ENCODE measurements around the gene SERPINA10.
"Not testable (repeated sequence)": the region's sequence is repeated elsewhere in the genome, so short reads cannot be mapped to it uniquely, and the experiment has no call there.

The SERPINA10 gene

DNA sequence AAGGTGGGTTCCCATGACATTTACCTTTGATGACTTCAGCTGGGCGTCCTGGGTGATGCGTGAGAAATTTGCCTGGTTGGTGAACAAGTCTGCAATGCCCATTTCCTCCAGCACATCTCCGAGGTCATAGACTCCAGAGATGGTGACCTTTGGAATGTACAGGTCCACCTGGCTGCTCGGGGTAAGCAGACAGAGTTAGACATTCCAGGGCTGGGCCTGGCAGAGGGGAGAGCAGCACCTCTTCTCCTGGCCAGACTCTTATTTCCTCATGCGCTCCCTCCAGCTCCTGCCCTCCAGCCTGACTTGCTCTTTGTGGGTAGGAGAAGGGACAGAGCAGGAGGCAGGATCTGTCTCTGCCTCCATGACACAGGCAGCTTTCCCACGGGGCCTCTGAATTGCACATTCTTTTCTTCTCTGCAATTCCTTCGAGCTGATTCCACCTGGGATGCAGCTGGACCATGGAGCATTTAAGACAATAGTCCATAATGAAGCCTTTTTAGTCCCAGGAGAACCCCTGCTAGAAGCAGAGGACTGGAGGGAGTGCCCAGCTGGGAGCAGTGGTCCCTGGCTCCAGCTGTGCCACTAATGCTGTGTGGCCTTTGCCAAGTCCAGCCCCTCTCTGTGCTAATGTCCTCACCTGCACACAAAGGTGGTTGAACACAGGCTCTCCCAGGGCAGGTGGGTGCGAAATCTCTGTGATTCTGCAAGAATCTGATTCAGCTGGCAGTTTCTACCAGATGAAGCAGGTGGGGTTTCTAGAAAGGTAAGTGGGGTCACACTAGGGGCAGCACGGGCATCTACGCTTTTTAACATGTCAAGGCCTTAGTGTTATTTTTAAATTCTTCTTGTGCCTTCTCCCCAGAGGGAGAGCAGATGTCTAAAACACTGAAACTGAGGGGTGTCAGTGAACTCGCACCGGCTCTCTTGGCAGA lies 13.2 kb upstream of the SERPINA10 start:
- TF ChIP-seq, protein P1, sequence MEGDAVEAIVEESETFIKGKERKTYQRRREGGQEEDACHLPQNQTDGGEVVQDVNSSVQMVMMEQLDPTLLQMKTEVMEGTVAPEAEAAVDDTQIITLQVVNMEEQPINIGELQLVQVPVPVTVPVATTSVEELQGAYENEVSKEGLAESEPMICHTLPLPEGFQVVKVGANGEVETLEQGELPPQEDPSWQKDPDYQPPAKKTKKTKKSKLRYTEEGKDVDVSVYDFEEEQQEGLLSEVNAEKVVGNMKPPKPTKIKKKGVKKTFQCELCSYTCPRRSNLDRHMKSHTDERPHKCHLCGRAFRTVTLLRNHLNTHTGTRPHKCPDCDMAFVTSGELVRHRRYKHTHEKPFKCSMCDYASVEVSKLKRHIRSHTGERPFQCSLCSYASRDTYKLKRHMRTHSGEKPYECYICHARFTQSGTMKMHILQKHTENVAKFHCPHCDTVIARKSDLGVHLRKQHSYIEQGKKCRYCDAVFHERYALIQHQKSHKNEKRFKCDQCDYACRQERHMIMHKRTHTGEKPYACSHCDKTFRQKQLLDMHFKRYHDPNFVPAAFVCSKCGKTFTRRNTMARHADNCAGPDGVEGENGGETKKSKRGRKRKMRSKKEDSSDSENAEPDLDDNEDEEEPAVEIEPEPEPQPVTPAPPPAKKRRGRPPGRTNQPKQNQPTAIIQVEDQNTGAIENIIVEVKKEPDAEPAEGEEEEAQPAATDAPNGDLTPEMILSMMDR (IDR thresholded peaks at IDR 0.05; ENCODE audit: borderline replicate concordance, insufficient read depth, low read depth, low read length), result no peak
- no peak overlapping the region for H3K4me3 ChIP-seq (ENCODE audit: low read depth, low read length)

DNA sequence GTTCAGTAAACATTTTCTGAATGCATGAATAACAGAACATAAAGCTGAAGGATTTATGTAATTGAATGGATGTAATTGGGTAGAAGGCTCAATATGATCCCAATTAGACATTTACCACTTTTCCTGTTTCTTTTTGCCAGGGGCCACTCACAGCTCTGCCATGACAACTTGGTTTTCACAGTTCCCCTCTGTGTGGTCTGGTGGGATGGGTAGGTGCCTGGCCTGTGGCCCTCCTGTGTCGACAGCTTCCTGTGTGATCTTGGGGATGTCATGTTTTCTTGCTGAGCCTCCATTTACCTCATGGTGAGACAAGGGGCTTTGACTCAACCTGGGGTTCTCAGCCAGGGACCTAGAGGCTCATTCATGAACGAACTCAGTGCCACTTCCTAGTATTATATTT lies 12.6 kb upstream of the SERPINA10 start:
- TF ChIP-seq, protein P1 (IDR thresholded peaks at IDR 0.05; ENCODE audit: borderline replicate concordance, insufficient read depth, low read depth, low read length), result no peak
- no peak overlapping the region for H3K4me3 ChIP-seq (ENCODE audit: low read depth, low read length)

DNA sequence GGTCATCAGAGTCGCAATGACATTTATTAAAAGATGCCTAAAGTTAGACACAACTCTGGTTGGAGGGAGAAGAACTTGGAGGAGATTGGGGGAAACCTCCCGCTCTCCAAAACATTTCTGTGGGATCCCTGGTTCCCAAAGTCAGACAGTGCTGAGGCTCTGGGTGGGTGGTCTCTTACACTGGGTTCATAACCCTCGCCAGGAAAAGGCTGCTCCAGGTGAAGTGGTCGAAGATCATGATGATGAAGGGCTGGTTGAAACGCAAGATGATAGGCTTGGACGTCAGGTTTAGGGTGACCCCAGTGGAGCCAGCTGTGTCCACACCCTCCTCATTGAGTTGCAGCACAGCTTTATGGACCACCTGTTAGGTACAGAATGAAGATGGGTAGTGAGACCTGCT lies 11.2 kb upstream of the SERPINA10 start:
- TF ChIP-seq, protein P1 (IDR thresholded peaks at IDR 0.05; ENCODE audit: borderline replicate concordance, insufficient read depth, low read depth, low read length), result no peak
- H3K4me3 ChIP-seq (ENCODE audit: low read depth, low read length), result no peak overlapping the region

DNA sequence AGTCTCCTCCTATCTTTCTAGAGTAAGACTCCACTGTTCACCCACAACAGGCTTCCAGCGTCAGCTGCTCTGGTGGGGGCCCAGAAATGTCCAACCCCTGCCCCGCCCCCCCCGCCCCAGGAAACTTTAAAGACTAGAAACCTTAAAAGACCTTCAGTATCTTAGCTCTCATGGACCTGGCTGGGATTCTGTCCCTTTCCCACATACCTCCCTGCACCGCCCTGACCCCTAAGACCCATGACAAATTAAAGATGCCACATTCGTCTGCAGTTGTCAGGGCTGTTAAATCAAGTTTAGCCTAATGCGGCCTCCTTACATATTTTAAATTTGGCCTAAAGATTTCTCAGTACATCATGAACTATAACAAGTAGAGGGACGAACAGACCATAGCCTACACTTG lies 10.0 kb upstream of the SERPINA10 start:
- H3K4me3 ChIP-seq (ENCODE audit: low read depth, low read length), result no peak overlapping the region

DNA sequence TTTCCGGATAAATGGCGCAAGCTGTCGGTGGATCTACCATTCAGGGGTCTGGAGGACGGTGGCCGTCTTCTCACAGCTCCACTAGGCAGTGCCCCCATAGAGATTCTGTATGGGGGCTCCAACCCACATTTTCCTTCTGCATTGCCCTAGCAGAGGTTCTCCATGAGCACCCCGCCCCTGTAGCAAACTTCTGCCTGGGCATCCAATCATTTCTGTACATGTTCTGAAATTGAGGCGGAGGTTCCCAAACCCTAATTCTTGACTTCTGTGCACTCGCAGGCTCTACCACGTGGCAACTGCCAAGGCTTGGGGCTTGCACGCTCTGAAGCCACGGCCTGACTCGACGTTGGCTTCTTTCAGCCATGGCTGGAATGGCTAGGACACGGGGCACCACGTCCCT lies 5.1 kb upstream of the SERPINA10 start:
- H3K4me3 ChIP-seq (ENCODE audit: low read depth, low read length), result no peak overlapping the region
- TF ChIP-seq, protein P1 (IDR thresholded peaks at IDR 0.05; ENCODE audit: borderline replicate concordance, insufficient read depth, low read depth, low read length), result no peak

More for the DNA sequence above, 10.0 kb upstream of the SERPINA10 start:
- TF ChIP-seq, protein P1 (IDR thresholded peaks at IDR 0.05; ENCODE audit: borderline replicate concordance, insufficient read depth, low read depth, low read length), result no peak

DNA sequence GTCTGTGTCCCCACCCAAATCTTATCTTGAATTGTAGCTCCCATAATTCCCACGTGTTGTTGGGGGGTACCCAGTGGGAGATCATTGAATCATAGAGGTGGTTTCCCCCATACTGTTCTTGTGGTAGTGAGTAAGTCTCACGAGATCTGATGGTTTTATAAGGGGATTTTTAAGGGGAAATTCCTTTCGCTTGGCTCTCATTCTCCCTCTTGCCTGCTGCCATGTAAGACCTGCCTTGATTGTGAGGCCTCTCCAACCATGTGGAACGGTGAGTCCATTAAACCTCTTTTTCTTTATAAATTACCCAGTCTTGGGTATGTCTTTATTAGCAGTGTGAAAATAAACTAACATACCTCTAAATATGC lies 3.1 kb upstream of the SERPINA10 start:
- H3K4me3 ChIP-seq (ENCODE audit: low read depth, low read length), result not testable (repeated sequence)

DNA sequence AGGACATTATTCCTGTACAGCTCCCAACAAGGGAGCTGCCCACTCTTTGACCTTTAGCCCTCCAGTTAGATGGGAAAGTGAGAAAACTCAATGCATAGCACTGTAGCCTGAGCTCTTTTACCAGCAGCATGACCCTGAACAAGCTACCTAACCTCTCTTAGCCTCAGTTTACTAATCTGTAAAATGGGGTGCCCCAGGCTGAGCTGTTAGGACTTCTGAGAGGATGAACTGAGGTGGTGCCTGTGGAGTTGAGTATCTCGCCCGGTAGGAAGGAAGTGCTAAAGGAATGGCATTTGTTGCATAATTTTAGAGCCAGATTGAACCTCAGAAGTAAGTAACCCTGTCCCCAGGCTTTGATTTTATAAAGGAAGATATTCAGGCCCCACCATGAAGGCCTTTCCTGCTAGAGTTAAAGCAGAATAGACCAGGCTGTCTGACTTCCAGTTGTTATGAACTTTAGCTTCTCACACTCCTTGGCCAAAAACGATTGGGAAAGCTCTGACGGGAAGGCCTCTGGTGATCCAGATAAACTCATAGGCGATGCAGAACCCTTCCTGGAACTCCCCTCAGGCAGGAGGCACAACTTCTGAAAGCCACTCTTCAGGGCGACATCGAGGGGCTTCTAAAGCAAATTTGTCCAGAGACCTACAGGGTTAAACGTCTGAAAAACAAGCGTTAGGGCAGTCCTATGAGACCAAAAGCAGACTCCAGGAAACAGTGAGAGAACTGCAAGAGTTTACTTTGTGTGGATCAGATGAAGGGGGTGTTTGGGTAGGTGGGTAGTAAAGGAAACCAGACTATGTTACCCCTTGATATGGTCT lies 2.5 kb upstream of the SERPINA10 start:
- TF ChIP-seq, protein P1 (IDR thresholded peaks at IDR 0.05; ENCODE audit: borderline replicate concordance, insufficient read depth, low read depth, low read length), result no peak
- H3K4me3 ChIP-seq (ENCODE audit: low read depth, low read length), result no peak overlapping the region
